Skin epidermis (tissue), 12 donors: Measurements from ENCODE around the gene RAB31.

Source experiments
- H3K27ac ChIP-seq, 21 experiments: fragments of 200-600 bp; sonication (generic) in 11 of 21; one replicate each; pipeline ENCODE4 v1.5.0; 2020; ENCODE audit warnings: mild to moderate bottlenecking in 3 of 21, inconsistent platforms in 2 of 21, moderate library complexity in 2 of 21
- H3K4me3 ChIP-seq, 7 experiments: fragments of 200-600 bp; sonication (generic) in 2 of 7; one replicate each; pipeline ENCODE4 v1.5.0; 2020; ENCODE audit warnings: inconsistent platforms in 2 of 7, mild to moderate bottlenecking in 2 of 7, moderate library complexity in 1 of 7

RAB31 gene

GRCh38 chr18:9709304-9709877 is 1.3 kb downstream of the RAB31 start:
- peak overlapping the region; percentile 18 to 98 (median 92) for H3K27ac ChIP-seq
- H3K4me3 ChIP-seq, result peak overlapping the region; percentile 52 to 94 (median 75)

GRCh38 chr18:9710037-9710436 is 1.9 kb downstream of the RAB31 start:
- H3K4me3 ChIP-seq, result peak overlapping the region in 6 of 7 experiments; percentile 57 to 94 (median 76)

GRCh38 chr18:9711361-9712129 is 3.4 kb downstream of the RAB31 start:
- H3K4me3 ChIP-seq, result no peak overlapping the region
- peak overlapping the region in 16 of 21 experiments; percentile 4 to 78 (median 42) for H3K27ac ChIP-seq

More at GRCh38 chr18:9710037-9710436, 1.9 kb downstream of the RAB31 start:
- peak overlapping the region in 16 of 21 experiments; percentile 29 to 98 (median 92) for H3K27ac ChIP-seq

GRCh38 chr18:9712130-9712577 is 4.1 kb downstream of the RAB31 start:
- H3K27ac ChIP-seq, result peak overlapping the region in 15 of 21 experiments; percentile 1 to 78 (median 39)
- H3K4me3 ChIP-seq, result no peak overlapping the region

GRCh38 chr18:9712611-9713010 is 4.5 kb downstream of the RAB31 start:
- Histone ChIP-seq H3K27ac (peak overlapping the region in 5 of 21 experiments; percentile 28 to 77 (median 39)), H3K4me3 (no peak overlapping the region)

- H3K4me3 ChIP-seq, result no peak overlapping the region
- peak overlapping the region in 1 of 21 experiments; percentile 77 for H3K27ac ChIP-seq
Observed at GRCh38 chr18:9714266-9715087, 6.4 kb downstream of the RAB31 start.

GRCh38 chr18:9715088-9715343 is 6.9 kb downstream of the RAB31 start:
- Histone ChIP-seq H3K4me3 (no peak overlapping the region), H3K27ac (no peak overlapping the region)

GRCh38 chr18:9715978-9716774 is 8.1 kb downstream of the RAB31 start:
- H3K27ac ChIP-seq, result no peak overlapping the region
- no peak overlapping the region for H3K4me3 ChIP-seq

GRCh38 chr18:9716780-9717563 is 8.9 kb downstream of the RAB31 start:
- H3K4me3 ChIP-seq, result no peak overlapping the region
- no peak overlapping the region for H3K27ac ChIP-seq

GRCh38 chr18:9719421-9719981 is 11.4 kb downstream of the RAB31 start:
- Histone ChIP-seq H3K27ac (peak overlapping the region in 7 of 21 experiments; percentile 5 to 57 (median 42)), H3K4me3 (no peak overlapping the region)

GRCh38 chr18:9720327-9720726 is 12.2 kb downstream of the RAB31 start:
- peak overlapping the region in 5 of 21 experiments; percentile 5 to 42 (median 40) for H3K27ac ChIP-seq

GRCh38 chr18:9721893-9722550 is 13.9 kb downstream of the RAB31 start:
- Histone ChIP-seq H3K27ac (no peak overlapping the region), H3K4me3 (no peak overlapping the region)

More at GRCh38 chr18:9720327-9720726, 12.2 kb downstream of the RAB31 start:
- no peak overlapping the region for H3K4me3 ChIP-seq

GRCh38 chr18:9722691-9723090 is 14.6 kb downstream of the RAB31 start:
- Histone ChIP-seq H3K27ac (no peak overlapping the region), H3K4me3 (no peak overlapping the region)

- no peak overlapping the region for H3K4me3 ChIP-seq
- H3K27ac ChIP-seq, result no peak overlapping the region
Observed at GRCh38 chr18:9724797-9725585, 16.9 kb downstream of the RAB31 start.

- H3K27ac ChIP-seq, result no peak overlapping the region
Observed at GRCh38 chr18:9726175-9726574, 18.1 kb downstream of the RAB31 start.

GRCh38 chr18:9726936-9727335 is 18.8 kb downstream of the RAB31 start:
- H3K4me3 ChIP-seq, result no peak overlapping the region
- no peak overlapping the region for H3K27ac ChIP-seq

More at GRCh38 chr18:9726175-9726574, 18.1 kb downstream of the RAB31 start:
- no peak overlapping the region for H3K4me3 ChIP-seq

GRCh38 chr18:9730786-9731185 is 22.7 kb downstream of the RAB31 start:
- no peak overlapping the region for H3K27ac ChIP-seq

More at GRCh38 chr18:9730786-9731185, 22.7 kb downstream of the RAB31 start:
- H3K4me3 ChIP-seq, result no peak overlapping the region
